ENCODE measurements around the gene DUSP28.

DUSP28 gene

GRCh38 chr2:240518981-240519380, 41.2 kb upstream of the DUSP28 start:
- ATAC-seq: no peak
- TF ChIP-seq TOX (CRISPR knock-in tag; IDR thresholded peaks at IDR 0.05; ENCODE audit: borderline replicate concordance) (no peak), ZFP30 (CRISPR knock-in tag; IDR thresholded peaks at IDR 0.05) (no peak), ZFP3 (CRISPR knock-in tag; IDR thresholded peaks at IDR 0.05) (no peak)

DNA sequence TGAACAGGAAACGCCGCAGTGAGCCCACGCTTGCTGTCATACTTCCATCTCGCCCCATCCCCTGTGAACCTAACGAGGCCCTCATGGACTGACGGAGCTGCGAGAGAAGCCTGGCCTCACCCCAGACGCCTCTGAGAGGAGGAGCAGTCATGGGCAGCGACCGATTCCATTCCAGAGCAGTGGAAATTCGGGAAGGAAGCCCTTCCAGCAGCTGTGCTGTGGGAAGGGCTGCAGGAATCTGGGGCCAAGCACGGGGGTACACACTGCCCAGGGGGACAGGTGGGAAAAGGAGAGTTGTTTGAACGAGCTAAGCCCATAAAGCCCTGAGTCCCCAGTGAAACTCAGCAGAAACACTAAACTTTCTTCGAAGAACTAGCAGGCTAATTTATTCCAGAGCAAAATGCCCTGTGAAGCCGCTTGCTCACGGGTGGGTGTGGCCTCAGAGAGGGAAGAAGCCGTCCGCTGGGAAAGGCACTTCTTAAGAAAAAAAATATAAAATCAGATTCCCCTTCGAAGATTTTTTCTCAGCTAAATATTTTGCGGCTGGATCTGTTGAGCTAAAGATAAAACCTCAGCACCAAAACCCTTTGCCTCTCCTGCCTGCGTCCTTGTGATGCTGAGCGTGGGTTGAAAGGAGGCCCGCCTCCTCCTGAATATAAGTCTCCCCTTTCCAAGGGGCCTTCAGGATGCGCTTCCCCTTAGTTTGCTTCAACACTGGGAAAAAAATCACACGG, 40.6 kb upstream of the DUSP28 start:
- TF ChIP-seq GLIS3 (CRISPR knock-in tag; IDR thresholded peaks at IDR 0.05) (no peak), OSR1 (CRISPR knock-in tag; IDR thresholded peaks at IDR 0.05) (no peak), TCF4 (CRISPR knock-in tag; IDR thresholded peaks at IDR 0.05; ENCODE audit: borderline replicate concordance) (no peak), ZFP30 (CRISPR knock-in tag; IDR thresholded peaks at IDR 0.05) (no peak), CSDC2 (CRISPR knock-in tag; IDR thresholded peaks at IDR 0.05) (no peak)
- TF ChIP-seq, protein P1, sequence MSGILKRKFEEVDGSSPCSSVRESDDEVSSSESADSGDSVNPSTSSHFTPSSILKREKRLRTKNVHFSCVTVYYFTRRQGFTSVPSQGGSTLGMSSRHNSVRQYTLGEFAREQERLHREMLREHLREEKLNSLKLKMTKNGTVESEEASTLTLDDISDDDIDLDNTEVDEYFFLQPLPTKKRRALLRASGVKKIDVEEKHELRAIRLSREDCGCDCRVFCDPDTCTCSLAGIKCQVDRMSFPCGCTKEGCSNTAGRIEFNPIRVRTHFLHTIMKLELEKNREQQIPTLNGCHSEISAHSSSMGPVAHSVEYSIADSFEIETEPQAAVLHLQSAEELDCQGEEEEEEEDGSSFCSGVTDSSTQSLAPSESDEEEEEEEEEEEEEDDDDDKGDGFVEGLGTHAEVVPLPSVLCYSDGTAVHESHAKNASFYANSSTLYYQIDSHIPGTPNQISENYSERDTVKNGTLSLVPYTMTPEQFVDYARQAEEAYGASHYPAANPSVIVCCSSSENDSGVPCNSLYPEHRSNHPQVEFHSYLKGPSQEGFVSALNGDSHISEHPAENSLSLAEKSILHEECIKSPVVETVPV (CRISPR knock-in tag; IDR thresholded peaks at IDR 0.05): no peak
- ATAC-seq: no peak

- TF ChIP-seq GLIS3 (CRISPR knock-in tag; IDR thresholded peaks at IDR 0.05) (no peak), ZNF70 (CRISPR knock-in tag; IDR thresholded peaks at IDR 0.05) (no peak), CSDC2 (CRISPR knock-in tag; IDR thresholded peaks at IDR 0.05) (no peak), POU6F1 (CRISPR knock-in tag; IDR thresholded peaks at IDR 0.05; ENCODE audit: borderline replicate concordance, low read depth) (no peak), ZFP30 (CRISPR knock-in tag; IDR thresholded peaks at IDR 0.05) (no peak), TCF4 (CRISPR knock-in tag; IDR thresholded peaks at IDR 0.05; ENCODE audit: borderline replicate concordance) (no peak), PPARA (CRISPR knock-in tag; IDR thresholded peaks at IDR 0.05; ENCODE audit: borderline replicate concordance) (no peak), SNAI2 (CRISPR knock-in tag; IDR thresholded peaks at IDR 0.05) (no peak), BACH2 (CRISPR knock-in tag; IDR thresholded peaks at IDR 0.05; ENCODE audit: borderline replicate concordance) (no peak), ARNTL (CRISPR knock-in tag; IDR thresholded peaks at IDR 0.05; ENCODE audit: borderline replicate concordance, low read depth) (no peak), ZFP3 (CRISPR knock-in tag; IDR thresholded peaks at IDR 0.05) (no peak), OSR1 (CRISPR knock-in tag; IDR thresholded peaks at IDR 0.05) (no peak), RARB (CRISPR knock-in tag; IDR thresholded peaks at IDR 0.05) (no peak), TOX (CRISPR knock-in tag; IDR thresholded peaks at IDR 0.05; ENCODE audit: borderline replicate concordance) (no peak), ZC3H10 (CRISPR knock-in tag; IDR thresholded peaks at IDR 0.05) (no peak), ZNF565 (CRISPR knock-in tag; conservative IDR thresholded peaks at IDR 0.05; ENCODE audit: low read depth) (no peak)
- TF ChIP-seq, protein P2, sequence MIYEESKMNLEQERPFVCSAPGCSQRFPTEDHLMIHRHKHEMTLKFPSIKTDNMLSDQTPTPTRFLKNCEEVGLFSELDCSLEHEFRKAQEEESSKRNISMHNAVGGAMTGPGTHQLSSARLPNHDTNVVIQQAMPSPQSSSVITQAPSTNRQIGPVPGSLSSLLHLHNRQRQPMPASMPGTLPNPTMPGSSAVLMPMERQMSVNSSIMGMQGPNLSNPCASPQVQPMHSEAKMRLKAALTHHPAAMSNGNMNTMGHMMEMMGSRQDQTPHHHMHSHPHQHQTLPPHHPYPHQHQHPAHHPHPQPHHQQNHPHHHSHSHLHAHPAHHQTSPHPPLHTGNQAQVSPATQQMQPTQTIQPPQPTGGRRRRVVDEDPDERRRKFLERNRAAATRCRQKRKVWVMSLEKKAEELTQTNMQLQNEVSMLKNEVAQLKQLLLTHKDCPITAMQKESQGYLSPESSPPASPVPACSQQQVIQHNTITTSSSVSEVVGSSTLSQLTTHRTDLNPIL (CRISPR knock-in tag; IDR thresholded peaks at IDR 0.05; ENCODE audit: low read depth): no peak
- TF ChIP-seq, protein P1 (CRISPR knock-in tag; IDR thresholded peaks at IDR 0.05): no peak
- TF ChIP-seq, protein P3, sequence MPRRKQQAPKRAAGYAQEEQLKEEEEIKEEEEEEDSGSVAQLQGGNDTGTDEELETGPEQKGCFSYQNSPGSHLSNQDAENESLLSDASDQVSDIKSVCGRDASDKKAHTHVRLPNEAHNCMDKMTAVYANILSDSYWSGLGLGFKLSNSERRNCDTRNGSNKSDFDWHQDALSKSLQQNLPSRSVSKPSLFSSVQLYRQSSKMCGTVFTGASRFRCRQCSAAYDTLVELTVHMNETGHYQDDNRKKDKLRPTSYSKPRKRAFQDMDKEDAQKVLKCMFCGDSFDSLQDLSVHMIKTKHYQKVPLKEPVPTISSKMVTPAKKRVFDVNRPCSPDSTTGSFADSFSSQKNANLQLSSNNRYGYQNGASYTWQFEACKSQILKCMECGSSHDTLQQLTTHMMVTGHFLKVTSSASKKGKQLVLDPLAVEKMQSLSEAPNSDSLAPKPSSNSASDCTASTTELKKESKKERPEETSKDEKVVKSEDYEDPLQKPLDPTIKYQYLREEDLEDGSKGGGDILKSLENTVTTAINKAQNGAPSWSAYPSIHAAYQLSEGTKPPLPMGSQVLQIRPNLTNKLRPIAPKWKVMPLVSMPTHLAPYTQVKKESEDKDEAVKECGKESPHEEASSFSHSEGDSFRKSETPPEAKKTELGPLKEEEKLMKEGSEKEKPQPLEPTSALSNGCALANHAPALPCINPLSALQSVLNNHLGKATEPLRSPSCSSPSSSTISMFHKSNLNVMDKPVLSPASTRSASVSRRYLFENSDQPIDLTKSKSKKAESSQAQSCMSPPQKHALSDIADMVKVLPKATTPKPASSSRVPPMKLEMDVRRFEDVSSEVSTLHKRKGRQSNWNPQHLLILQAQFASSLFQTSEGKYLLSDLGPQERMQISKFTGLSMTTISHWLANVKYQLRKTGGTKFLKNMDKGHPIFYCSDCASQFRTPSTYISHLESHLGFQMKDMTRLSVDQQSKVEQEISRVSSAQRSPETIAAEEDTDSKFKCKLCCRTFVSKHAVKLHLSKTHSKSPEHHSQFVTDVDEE (CRISPR knock-in tag; IDR thresholded peaks at IDR 0.05): no peak
- no peak; the same call in 2 of the 3 replicates for ATAC-seq
These were observed 39.8 kb upstream of the DUSP28 start for GRCh38 chr2:240520130-240520973.
